ENCODE measurements around the gene MGAT4B.

The MGAT4B gene

GRCh38 chr5:179805529-179806249 lies 977 bp downstream of the MGAT4B start:
- DNase-seq = peak; percentile 60

GRCh38 chr5:179805070-179805528 lies 1.6 kb downstream of the MGAT4B start:
- no peak for DNase-seq

GRCh38 chr5:179804555-179804947 lies 2.1 kb downstream of the MGAT4B start:
- DNase-seq = no peak

GRCh38 chr5:179803651-179804554 lies 2.8 kb downstream of the MGAT4B start:
- DNase-seq = peak; percentile 64

GRCh38 chr5:179802950-179803562 lies 3.6 kb downstream of the MGAT4B start:
- DNase-seq = no peak

- no peak for DNase-seq
Observed at GRCh38 chr5:179802207-179802883, 4.3 kb downstream of the MGAT4B start.

- peak; percentile 88 for DNase-seq
Observed at GRCh38 chr5:179801304-179802206, 5.1 kb downstream of the MGAT4B start.

- no peak for DNase-seq
Observed at GRCh38 chr5:179800696-179801201, 5.9 kb downstream of the MGAT4B start.

GRCh38 chr5:179800071-179800695 lies 6.5 kb downstream of the MGAT4B start:
- no peak for DNase-seq

GRCh38 chr5:179799644-179799973 lies 7.1 kb downstream of the MGAT4B start:
- DNase-seq = no peak

GRCh38 chr5:179798771-179799643 lies 7.7 kb downstream of the MGAT4B start:
- DNase-seq = no peak

GRCh38 chr5:179798144-179798770 lies 8.4 kb downstream of the MGAT4B start:
- no peak for DNase-seq

GRCh38 chr5:179797741-179798140 lies 8.9 kb downstream of the MGAT4B start:
- DNase-seq = no peak

- no peak for DNase-seq
Observed at GRCh38 chr5:179796877-179797608, 9.6 kb downstream of the MGAT4B start.

- DNase-seq = peak; percentile 75
Observed at GRCh38 chr5:179795863-179796833, 10.5 kb downstream of the MGAT4B start.

GRCh38 chr5:179795049-179795862 lies 11.4 kb downstream of the MGAT4B start:
- DNase-seq = no peak

GRCh38 chr5:179794575-179794974 lies 12.1 kb downstream of the MGAT4B start:
- no peak for DNase-seq

All from activated CD4-positive, alpha-beta T cell treated with anti-CD3 and anti-CD28 coated beads, Interleukin-10, Interleukin-2, amounts not matched to agents 100 ng/mL and 50 ng/mL, durations not matched to agents 16 hours and 8 hours (primary cell).